Activated CD8-positive, alpha-beta memory T cell treated with anti-CD3 and anti-CD28 coated beads, Interleukin-2, amount 50 U/mL, for 48 hours (primary cell): ENCODE results near the gene GINS2.

Experiments used
- DNase-seq: peaks from one replicate; pipeline ENCODE4 v3.0.0-alpha.2; 2020

GINS2 gene

DNA sequence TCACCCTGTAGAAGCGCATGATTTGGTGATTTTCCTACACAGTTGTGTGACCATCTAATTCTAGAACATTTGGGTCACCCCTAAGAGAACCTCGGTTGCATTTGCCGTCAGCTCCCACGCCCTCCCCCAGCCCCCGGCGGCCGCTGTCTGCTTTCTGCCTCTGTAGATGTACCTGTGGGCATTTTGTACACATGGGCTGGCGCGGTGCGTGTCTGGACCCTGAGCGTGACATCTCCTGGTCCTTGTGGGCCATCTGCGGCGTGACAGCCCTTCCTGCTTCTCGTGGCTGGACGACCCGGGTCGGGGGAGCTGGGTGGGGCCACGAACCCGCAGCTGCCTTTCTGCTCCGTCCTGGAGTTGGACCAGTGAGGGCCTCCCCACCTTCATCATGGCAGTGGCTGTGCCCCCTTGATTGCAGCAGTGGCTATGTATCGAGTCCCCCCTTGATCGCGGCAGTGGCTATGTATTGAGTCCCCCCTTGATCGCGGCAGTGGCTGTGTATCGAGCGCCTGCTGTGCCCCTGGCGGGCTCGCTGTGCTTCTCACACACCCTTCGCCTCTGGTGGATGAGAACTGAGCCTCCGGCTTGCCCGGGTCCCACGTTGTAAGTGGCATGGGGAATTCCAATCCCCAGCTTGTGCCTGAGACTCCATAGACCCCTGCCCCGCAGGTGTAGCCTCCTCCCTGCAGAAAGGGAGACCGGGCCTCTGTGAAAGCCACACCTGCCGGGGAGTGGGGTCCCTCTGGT is 51.5 kb downstream of the GINS2 start:
- DNase-seq = no peak

DNA sequence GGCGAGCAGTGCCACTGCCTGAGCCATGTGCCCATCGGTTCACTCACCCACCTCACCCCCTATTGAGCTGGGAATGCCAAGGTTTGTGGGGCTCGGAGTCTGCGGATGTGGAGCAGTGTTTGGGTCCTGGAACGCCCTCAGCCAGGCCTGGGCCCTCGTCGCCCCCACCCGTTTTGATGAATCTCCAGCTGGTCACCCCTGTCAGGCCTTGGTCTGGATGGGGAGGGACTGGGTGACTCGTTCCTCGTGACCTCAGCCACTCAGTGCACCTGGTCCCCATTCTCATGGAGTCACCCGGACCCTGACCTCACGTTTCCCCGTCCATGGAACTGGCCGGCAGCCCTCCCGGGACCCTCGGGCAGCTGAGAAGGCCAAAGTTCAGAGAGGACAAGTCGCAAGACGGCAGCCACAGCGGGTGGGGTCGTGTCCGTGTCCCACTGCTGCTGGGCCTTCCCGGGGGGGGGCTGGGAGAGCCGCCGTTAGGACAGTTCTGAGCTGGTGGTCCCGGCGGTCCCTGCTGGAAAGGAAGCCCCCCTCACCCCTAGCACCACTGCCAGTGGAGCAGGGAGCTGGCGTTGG is 52.4 kb downstream of the GINS2 start:
- DNase-seq = no peak

DNA sequence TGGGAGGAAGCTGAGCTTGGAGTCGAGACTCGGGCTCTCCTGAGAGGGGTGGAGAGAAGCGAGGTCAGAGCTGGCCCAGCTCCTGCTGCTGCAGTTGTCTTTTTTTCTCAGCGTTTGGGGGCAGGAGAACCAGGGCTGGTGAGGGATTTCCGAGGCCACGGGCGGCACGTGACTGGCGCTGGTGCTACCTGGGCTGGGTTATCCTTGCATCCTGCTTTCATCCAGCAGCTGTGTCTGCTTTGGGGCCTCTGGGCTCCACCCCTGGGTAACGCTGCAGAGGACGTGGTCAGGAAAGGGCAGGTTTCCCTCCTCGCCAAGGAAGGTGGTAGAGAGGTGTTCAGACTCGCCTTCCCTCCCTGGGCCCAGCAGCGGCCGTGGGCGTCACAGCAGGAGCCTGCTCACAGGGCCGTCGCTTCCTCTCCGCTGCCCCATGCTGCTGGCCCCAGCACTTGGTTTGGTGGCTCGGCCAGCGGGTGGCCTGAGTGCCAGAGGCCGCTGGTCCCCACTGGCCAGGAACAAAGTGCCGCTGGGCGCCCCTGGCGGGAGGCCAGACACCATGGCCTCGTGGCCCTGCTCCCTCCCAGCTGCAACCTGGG is 53.1 kb downstream of the GINS2 start:
- DNase-seq = no peak

DNA sequence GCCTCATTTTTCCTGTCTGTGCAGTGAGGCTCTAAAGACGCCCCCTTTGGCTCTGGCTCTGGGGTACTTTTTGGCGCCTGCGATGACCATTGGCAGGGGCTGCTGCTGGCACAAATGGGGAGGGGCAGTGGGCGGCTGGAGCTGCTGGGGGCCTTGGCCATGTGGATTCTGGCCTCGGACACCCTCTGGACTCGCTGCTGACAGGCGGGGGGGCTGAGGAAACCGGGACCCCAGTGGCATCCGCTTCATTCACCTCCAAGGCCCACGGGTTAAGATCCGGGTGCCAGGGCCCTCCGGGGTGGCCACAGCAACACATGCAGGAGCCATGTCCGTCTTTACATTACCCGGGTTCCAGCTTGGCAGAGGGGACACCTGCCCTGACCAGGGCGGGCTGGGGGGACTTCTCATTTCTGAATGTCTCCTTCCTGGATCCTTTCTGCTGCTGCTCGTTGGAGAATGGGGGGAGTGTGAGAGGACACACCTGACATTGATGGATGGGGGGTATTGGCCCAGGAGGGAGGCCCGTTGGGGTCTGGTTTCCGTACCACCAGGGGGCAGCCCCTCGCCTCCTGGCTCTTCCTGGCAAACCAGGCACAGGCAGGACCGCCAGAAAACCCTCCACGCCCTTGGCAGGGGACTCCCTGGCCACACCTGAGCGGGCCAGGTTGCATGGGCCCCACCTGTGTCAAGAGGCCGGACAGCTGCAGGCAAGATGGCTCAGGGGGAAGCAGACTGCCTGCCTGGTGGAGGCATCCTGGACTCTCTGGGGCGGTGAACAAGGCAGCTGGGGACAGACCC is 53.8 kb downstream of the GINS2 start:
- DNase-seq = no peak

DNA sequence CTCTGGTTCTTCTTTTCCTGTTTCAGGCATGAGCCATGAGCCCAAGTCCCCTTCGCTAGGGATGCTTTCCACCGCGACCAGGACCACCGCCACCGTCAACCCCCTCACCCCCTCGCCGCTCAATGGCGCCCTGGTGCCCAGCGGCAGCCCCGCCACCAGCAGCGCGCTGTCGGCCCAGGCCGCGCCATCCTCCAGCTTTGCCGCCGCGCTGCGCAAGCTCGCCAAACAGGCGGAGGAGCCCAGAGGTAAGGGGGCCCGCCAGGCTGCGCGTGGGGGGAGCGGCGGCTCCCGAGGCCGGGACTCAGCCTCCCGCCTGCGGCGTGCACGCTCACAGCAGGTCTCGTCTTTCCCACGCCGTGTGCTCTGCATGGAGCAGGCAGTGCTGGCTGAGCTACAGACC is 54.9 kb downstream of the GINS2 start:
- DNase-seq = no peak

DNA sequence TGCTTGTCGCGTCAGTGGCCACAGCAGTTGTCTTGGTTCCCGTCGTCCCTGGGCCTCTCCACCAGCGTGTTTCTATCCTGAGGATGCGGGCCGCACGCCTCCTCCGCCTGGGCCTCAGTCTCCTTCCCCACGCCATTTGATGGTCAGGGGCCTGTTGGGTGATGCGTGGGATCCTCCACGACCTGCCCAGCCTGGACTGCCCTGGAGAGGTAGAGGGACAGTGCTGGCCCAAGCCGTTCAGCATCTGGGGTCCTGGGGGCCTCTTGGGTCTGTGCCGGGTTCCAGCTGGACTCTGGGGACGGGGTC is 55.4 kb downstream of the GINS2 start:
- no peak for DNase-seq

DNA sequence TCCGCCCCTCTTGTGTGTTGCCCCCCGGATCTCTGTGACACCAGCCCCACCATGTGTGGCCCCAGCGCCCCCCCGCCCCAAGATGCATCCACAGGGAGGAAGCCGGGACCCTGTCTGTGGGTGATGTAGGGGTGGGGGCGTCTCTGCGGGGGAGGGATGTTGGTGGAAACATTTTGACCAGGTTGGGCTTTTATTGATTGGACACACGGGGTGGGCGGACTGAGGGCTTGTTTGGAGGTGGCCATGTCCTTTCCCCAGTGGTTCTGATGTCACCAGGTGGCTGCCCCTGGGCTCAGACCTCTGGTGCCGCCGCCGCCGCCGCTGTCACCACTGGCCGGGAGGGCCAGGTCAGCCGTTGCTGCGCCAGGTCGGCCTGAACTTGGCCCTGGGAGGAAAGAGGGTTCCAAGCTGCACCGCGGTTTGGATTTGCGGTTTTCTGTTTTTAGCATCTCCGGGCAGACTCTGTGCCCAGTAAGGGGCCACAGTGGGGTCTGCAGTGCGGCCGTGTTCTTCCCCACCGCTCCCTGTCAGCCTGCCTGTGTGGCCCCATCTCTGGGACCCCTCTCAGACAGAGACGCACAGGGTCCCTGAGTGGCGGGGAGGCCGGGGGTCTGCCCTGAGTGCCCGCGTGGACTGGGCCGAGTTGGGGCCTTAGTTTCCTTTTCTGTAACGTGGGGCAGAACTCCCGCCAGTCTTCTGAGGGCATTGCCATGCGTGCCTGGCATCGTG is 55.9 kb downstream of the GINS2 start:
- no peak for DNase-seq

DNA sequence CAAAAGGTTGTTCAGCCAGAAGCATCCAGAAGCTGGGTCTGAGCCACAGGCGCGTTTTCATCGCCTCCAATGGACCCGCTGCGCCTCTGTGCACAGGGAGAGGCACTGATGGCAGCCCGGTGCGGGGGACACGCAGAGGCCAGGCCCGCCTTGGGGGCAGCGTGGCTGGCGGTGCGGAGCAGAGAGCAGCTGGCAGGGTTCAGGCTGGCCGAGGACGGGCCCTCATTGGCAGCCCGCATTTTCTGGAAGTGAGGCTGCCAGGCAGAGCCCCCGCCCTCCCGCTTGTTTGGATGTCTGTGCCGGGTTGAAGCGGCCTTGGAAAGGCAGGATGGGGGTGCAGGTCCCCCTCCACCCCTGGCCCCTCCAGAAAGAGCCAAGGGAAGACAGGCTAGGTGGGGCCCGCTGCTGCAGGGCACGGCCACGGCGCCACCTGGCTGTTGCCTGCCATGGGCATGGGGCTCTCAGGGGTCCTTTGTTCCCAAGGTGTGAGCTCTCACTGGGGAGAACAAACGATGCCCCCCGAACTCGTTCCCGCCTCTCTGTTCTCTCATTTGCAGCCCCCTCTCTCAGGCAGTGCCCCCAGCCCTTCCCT is 56.9 kb downstream of the GINS2 start:
- DNase-seq = no peak

DNA sequence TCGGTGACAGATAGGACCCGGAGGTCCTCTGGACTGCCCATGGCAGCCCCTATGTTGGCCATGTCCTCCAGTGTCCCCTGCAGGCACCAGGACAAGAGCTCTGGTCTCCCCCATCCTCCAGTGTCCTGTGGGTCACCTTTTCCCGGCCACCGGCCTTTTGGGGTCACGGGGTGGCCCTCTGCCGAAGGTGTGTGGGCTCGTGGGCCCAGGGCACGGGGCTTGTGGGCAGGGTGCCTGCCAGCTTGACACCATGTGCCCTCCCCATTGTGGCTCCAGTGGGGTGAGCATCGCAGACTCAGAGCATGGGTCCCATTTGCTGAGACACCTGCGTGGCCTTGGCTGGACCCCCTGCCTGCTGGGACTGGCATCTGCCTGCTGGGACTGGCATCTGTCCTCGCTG is 57.5 kb downstream of the GINS2 start:
- DNase-seq = no peak

DNA sequence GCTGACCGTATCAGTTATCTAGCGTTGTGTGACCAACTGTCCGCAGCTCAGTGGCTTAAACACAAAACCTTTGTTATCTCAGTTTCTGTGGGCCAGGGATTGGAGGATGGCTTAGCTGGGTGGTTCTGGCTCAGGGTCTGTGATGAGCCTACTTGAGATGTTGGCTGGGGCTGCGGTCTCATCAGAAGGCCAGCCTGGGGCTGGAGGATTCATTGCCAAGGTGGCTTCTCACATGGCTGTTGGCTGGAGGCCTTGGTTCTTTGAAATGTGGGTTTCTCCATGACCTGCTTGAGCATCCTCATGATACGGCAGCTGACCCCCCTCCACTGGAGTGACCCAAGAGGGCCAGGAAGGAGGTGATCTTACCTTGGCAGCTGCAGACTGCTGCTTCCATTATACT is 58.9 kb downstream of the GINS2 start:
- DNase-seq = no peak

DNA sequence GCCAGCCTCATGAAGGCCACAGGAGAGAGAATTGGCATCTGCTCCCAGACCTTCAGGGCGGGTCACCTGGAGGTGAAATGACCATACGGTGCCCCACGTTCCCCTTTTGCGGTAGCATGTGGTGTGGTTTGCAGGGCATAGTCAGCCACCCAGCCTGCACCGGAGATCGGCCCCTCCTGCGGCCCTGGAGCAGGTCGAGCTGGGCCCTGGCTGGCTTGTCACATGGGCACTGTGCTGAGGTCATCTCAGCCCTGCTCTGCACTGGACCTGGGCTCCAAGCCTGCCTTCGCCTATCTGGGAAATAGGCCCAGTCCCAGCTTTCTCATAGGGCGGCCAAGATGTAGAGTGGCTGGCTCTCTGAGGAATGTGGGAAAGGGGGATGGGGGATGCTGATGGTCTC is 59.4 kb downstream of the GINS2 start:
- no peak for DNase-seq

DNA sequence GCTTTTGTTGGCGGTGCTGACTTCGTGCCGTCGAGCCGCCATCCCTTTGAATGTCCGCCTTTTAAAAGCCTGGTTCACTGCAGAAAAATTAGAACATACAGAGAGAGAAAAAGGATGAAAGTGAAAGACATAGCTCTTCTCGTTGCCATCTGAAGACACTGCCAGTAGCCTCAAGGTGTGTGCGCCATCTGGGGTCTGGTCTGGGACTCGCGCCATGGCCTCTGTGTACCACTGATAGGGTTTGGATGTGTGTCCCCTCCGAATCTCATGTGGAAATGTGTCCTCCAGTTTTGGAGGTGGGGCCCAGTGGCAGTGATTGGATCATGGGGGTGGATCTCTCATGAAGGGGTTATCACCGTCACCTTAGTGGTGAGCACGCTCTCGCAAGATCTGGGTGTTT is 60.1 kb downstream of the GINS2 start:
- no peak for DNase-seq

DNA sequence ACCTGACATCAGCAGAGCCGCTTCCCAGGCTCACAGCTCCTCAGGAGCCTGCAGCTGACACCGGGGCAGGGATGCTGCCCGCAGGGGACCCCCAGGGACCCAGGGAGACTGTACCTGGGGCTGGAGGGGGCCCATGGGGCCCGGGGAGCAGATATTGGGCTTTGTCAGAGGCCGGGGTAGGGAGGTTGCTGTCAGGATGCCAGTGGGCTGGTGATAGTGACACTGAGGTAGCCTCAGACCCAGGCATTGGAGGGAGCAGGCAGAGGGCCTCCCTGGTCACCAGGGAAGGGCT is 60.5 kb downstream of the GINS2 start:
- no peak for DNase-seq

DNA sequence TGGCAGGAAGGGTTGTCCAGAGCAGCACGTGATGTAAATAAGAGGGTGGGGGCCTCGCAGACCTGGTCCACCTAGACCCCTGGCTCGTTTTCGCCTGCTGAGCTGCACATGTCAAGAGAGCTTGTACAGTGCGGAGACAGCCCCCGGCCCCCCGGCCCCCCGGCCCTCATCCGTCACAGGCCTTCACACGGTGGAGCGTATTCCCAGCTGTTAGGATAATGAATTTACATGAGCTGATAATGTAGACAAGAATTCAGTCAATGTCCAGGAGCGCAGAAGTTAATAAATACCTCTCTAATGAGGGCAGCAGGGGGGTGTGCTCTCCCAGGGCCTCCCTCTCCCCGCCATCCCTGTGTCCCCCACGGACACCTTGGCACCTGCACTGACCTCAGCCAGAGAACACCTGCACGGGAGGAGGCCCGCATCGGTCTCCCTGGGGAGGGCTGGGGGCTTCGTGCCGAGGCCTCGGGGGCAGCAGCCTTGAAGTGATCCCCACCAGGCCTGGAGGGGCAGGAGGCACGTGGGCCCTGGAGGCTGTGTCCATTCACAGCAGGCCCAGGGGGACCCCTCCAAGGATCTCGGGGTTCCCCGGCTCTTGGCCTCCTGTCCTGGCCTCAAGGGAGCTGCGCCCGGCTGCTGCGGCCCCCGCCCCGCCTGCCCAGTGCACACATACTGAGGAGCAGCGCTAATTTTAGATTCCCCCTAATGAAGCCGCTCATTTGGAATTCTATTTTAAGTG is 61.1 kb downstream of the GINS2 start:
- DNase-seq = no peak

DNA sequence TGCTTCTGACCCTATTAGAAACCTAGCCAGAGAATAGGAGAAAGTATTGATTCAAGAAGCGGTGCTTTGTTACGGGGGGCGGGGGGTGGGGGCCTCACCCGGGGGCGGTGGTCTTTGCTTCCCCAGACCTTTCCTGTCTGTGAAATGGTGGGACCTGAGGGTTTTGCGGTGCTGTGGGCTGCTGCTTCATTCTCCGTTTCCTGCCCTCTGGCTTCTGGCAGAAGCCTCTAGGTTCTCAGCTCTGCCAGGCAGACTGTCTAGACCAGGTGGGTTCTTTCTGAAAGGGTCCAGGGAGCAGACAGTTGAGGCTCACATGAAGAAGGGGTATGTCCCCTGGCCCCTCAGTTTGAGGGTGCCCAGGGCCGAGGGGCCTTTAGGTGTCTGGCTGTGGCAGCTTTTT is 61.7 kb downstream of the GINS2 start:
- DNase-seq = no peak
